GM23338 (cell line): ENCODE results near the gene TEN1.
A peak's percentile ranks its signal among the peaks of the same experiment; 100 is the strongest.

Experiments used
- CREB1 ChIP-seq: fragments of 250-450 bp; sonication (Bioruptor Pico); IDR thresholded peaks from 2 replicates; pipeline ENCODE4 v1.5.0; 2020; ENCODE audit warnings: low read depth, mild to moderate bottlenecking, moderate library complexity
- EZH2 ChIP-seq: fragments of 200-600 bp; sonication (generic); IDR thresholded peaks from one replicate; pipeline ENCODE4 v1.8.0; 2017; ENCODE audit warnings: antibody characterized with exemption, mild to moderate bottlenecking, low read depth; ENCODE audit not compliant: unreplicated experiment
- JUNB ChIP-seq: IDR thresholded peaks from one replicate; pipeline ENCODE4 v1.6.1; 2016; ENCODE audit warnings: antibody characterized with exemption; ENCODE audit not compliant: unreplicated experiment
- POLR2AphosphoS5 ChIP-seq: IDR thresholded peaks from 2 replicates; pipeline ENCODE4 v1.6.1; 2016; ENCODE audit warnings: antibody characterized with exemption, low read depth
- TF ChIP-seq, protein P1 (sequence below), 2 experiments: fragments of 200-600 bp in 1 of 2; sonication (generic) in 1 of 2; conservative IDR thresholded peaks; 2 replicates each; pipeline versions ENCODE4 v1.5.1 to v1.6.1; 2016 to 2017; ENCODE audit warnings: antibody characterized with exemption in 2 of 2, low read depth in 2 of 2, mild to moderate bottlenecking in 2 of 2, moderate library complexity in 1 of 2
- TF ChIP-seq, protein P2 (sequence below): IDR thresholded peaks from one replicate; pipeline ENCODE4 v1.6.1; 2018; ENCODE audit warnings: antibody characterized with exemption; ENCODE audit not compliant: unreplicated experiment

- TF ChIP-seq, protein P1, sequence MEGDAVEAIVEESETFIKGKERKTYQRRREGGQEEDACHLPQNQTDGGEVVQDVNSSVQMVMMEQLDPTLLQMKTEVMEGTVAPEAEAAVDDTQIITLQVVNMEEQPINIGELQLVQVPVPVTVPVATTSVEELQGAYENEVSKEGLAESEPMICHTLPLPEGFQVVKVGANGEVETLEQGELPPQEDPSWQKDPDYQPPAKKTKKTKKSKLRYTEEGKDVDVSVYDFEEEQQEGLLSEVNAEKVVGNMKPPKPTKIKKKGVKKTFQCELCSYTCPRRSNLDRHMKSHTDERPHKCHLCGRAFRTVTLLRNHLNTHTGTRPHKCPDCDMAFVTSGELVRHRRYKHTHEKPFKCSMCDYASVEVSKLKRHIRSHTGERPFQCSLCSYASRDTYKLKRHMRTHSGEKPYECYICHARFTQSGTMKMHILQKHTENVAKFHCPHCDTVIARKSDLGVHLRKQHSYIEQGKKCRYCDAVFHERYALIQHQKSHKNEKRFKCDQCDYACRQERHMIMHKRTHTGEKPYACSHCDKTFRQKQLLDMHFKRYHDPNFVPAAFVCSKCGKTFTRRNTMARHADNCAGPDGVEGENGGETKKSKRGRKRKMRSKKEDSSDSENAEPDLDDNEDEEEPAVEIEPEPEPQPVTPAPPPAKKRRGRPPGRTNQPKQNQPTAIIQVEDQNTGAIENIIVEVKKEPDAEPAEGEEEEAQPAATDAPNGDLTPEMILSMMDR (conservative IDR thresholded peaks at IDR 0.05; ENCODE audit: low read depth in 2 of 2) = no peak
- TF ChIP-seq, protein P2, sequence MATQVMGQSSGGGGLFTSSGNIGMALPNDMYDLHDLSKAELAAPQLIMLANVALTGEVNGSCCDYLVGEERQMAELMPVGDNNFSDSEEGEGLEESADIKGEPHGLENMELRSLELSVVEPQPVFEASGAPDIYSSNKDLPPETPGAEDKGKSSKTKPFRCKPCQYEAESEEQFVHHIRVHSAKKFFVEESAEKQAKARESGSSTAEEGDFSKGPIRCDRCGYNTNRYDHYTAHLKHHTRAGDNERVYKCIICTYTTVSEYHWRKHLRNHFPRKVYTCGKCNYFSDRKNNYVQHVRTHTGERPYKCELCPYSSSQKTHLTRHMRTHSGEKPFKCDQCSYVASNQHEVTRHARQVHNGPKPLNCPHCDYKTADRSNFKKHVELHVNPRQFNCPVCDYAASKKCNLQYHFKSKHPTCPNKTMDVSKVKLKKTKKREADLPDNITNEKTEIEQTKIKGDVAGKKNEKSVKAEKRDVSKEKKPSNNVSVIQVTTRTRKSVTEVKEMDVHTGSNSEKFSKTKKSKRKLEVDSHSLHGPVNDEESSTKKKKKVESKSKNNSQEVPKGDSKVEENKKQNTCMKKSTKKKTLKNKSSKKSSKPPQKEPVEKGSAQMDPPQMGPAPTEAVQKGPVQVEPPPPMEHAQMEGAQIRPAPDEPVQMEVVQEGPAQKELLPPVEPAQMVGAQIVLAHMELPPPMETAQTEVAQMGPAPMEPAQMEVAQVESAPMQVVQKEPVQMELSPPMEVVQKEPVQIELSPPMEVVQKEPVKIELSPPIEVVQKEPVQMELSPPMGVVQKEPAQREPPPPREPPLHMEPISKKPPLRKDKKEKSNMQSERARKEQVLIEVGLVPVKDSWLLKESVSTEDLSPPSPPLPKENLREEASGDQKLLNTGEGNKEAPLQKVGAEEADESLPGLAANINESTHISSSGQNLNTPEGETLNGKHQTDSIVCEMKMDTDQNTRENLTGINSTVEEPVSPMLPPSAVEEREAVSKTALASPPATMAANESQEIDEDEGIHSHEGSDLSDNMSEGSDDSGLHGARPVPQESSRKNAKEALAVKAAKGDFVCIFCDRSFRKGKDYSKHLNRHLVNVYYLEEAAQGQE = no peak
- TF ChIP-seq CREB1 (CRISPR knock-in tag) (0 out of 2 replicates have a peak, but pooled peaks have one; percentile 43), EZH2 (no peak), JUNB (no peak), POLR2AphosphoS5 (no peak)
Observed at GRCh38 chr17:75959051-75959838, 19.8 kb upstream of the TEN1 start.
